ENCODE measurements around the gene GDF10.

DNA sequence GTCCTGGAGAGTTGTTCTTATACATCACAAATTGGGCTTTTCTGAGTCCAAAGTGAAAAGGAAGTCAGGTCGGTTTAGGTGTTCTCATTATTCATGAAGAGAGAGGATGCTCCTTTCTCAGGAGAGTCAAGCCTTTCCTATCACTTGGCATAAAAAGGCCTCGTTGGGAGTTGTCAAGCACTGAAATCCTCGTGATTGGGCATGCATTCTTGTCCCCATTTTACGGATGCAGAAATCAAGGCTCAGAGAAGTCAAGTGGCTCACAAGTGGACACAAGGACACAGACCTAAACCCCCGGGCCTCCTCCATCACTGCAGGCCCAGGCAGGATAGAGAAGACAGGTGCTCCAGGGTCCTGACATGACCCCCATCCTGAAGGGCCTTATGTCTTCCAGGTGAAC lies 56.7 kb downstream of the GDF10 start:
- TF ChIP-seq CTCF (IDR thresholded peaks at IDR 0.05) (no peak), EZH2 (IDR thresholded peaks at IDR 0.05; ENCODE audit: borderline replicate concordance, insufficient read depth, low read depth, low read length, poor library complexity, severe bottlenecking) (no peak)
